Caco-2 (cell line): ENCODE data around the gene THAP4. TPM values are rescaled to one million over a fixed set of nuclear protein-coding genes. Genes with fewer than 3 reads are reported as not detected.

Experiments
- BruUV-seq: library from RNA; stranded (reverse); fragments of 400-500 nt; replicated peaks from 2 replicates; lab custom pipeline; 2021; lab: Mats Ljungman, UMichigan
- CTCF ChIA-PET: fragments of 300-600 bp; sonication (Branson Sonifier 250); formaldehyde crosslinking; loops from one replicate; lab custom pipeline; 2022; ENCODE audit warnings: antibody characterized with exemption; lab: Charles Lee
- POLR2A ChIA-PET: fragments of 300-600 bp; sonication (Branson Sonifier 250); formaldehyde crosslinking; loops from one replicate; lab custom pipeline; 2022; ENCODE audit warnings: antibody characterized with exemption; lab: Charles Lee
- DNase-seq, 2 experiments: peaks; one replicate each; pipeline versions ENCODE4 v3.0.0 to v3.0.0-alpha.2; 2020 to 2022
- H3K27me3 ChIP-seq: replicated peaks from 2 replicates; pipeline ENCODE4 v1.6.0; 2011; ENCODE audit warnings: low read length; ENCODE audit not compliant: control insufficient read depth, insufficient read depth
- H3K36me3 ChIP-seq: 2 replicates; pipeline ENCODE4 v1.5.1; 2011; ENCODE audit warnings: low read length; ENCODE audit not compliant: control insufficient read depth, insufficient read depth
- H3K4me1 ChIP-seq: fragments of 250-450 bp; sonication (Bioruptor Pico); 2 replicates; pipeline ENCODE4 v1.5.1; 2020; ENCODE audit warnings: mild to moderate bottlenecking
- H3K4me3 ChIP-seq: 2 replicates; pipeline ENCODE4 v1.5.1; 2011; ENCODE audit warnings: low read depth, mild to moderate bottlenecking, control low read depth, low read length
- H3K9me3 ChIP-seq: fragments of 250-450 bp; sonication (Bioruptor Pico); 2 replicates; pipeline ENCODE4 v1.5.1; 2020; ENCODE audit warnings: mild to moderate bottlenecking, moderate library complexity
- H3K27ac Mint-ChIP-seq: one replicate; pipeline ENCODE4 v1.8.0; 2022; ENCODE audit warnings: mixed read lengths; ENCODE audit not compliant: unreplicated experiment
- H3K27me3 Mint-ChIP-seq: one replicate; pipeline ENCODE4 v1.8.0; 2022; ENCODE audit warnings: mixed read lengths; ENCODE audit not compliant: insufficient read depth, unreplicated experiment
- H3K36me3 Mint-ChIP-seq: one replicate; pipeline ENCODE4 v1.8.0; 2022; ENCODE audit warnings: mild to moderate bottlenecking, mixed read lengths; ENCODE audit not compliant: insufficient read depth, unreplicated experiment
- H3K4me1 Mint-ChIP-seq: one replicate; pipeline ENCODE4 v1.8.0; 2022; ENCODE audit warnings: low read depth, mixed read lengths; ENCODE audit not compliant: unreplicated experiment
- H3K4me3 Mint-ChIP-seq: one replicate; pipeline ENCODE4 v1.8.0; 2022; ENCODE audit warnings: mild to moderate bottlenecking, moderate library complexity, mixed read lengths; ENCODE audit not compliant: unreplicated experiment
- H3K9me3 Mint-ChIP-seq: one replicate; pipeline ENCODE4 v1.8.0; 2022; ENCODE audit warnings: mixed read lengths; ENCODE audit not compliant: unreplicated experiment
- intact Hi-C: fragments of 100-400 bp; cut with micrococcal nuclease; formaldehyde crosslinking; loops from one replicate; pipeline ENCODE4 v1.10.0; 2022; ENCODE audit not compliant: unreplicated experiment
- total RNA-seq: library from RNA; stranded (reverse); gene quantifications from 2 replicates; pipeline ENCODE4 v1.2.3, GENCODE V29; 2022
- TF ChIP-seq, protein P1 (sequence below), 2 experiments: fragments of 200-600 bp in 1 of 2; IDR thresholded peaks; 1 replicate in 1 of 2; 2 replicates in 1 of 2; pipeline versions ENCODE4 v1.5.1 to v1.8.0; 2011 to 2022; ENCODE audit warnings: antibody characterized with exemption in 1 of 2, control low read depth in 1 of 2, inconsistent platforms in 1 of 2, low read depth in 1 of 2, low read length in 1 of 2, mild to moderate bottlenecking in 1 of 2, moderate library complexity in 1 of 2; ENCODE audit not compliant: insufficient read depth in 1 of 2, severe bottlenecking in 1 of 2, unreplicated experiment in 1 of 2

Gene THAP4
- total RNA-seq, 1 experiment from 2014 or later: 37.2 TPM

DNA sequence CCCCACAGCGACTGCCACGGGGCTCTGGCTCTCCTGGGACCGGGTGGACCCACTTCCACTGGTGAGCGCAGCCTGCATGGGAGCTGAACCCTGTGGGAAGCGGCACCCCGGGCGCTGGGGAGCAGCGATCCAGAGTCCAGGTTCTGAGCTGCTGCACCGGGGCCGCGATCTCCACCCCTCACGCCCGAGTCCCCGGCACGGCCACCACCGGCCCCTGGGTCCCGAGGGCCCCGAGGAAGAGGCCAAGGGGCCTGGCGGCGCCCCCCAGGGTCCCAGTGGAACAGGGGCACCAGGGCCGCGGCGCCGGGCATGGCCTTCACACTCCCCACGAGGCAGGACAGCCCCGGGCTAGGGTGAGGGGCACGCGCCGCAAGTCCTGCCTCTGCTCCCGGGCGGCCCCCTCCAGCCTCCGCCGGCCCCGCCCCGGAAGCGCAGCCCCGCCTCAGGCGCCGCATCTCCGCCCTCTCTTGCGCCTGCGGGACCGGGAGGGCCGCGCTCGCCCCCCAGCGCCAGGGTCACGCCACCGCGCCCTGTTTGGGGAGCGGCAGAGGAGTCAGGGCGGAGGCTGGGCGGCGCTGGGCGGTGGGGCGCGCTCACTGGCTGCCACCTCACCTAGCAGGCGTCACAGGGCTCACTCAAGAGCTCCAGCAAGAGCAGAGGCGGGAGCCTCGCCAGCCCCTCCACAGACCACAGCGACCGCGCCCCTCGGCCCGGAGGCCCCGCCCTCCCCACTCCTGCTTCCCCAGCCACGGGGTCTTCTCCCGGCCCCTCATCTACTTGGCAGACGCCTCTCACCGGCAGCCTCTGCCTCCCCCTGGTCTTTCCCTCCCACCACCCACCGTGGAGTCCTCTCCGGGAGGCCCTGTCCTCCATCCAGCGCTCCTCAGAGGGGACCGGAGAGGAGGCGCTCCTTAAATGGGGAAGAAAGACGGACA, 26.8 kb downstream of the THAP4 start:
- ChIA-PET CTCF (no interaction called here), POLR2A (no interaction called here)
- TF ChIP-seq, protein P1, sequence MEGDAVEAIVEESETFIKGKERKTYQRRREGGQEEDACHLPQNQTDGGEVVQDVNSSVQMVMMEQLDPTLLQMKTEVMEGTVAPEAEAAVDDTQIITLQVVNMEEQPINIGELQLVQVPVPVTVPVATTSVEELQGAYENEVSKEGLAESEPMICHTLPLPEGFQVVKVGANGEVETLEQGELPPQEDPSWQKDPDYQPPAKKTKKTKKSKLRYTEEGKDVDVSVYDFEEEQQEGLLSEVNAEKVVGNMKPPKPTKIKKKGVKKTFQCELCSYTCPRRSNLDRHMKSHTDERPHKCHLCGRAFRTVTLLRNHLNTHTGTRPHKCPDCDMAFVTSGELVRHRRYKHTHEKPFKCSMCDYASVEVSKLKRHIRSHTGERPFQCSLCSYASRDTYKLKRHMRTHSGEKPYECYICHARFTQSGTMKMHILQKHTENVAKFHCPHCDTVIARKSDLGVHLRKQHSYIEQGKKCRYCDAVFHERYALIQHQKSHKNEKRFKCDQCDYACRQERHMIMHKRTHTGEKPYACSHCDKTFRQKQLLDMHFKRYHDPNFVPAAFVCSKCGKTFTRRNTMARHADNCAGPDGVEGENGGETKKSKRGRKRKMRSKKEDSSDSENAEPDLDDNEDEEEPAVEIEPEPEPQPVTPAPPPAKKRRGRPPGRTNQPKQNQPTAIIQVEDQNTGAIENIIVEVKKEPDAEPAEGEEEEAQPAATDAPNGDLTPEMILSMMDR (IDR thresholded peaks at IDR 0.05; ENCODE audit: insufficient read depth in 1 of 2, low read depth in 1 of 2, low read length in 1 of 2, severe bottlenecking in 1 of 2, unreplicated experiment in 1 of 2): no peak
- no peak overlapping the region for H3K4me3 Mint-ChIP-seq
- H3K9me3 Mint-ChIP-seq: no peaks in the 10 kb centered on the region
- H3K4me1 Mint-ChIP-seq: no peaks in the 10 kb centered on the region
- no peaks in the 10 kb centered on the region for H3K27me3 Mint-ChIP-seq
- no peak for DNase-seq
- H3K9me3 ChIP-seq: no peaks in the 10 kb centered on the region
- BruUV-seq: no TSS peak
- H3K36me3 Mint-ChIP-seq: peaks cover 6% of the 10 kb centered on the region
- H3K4me1 ChIP-seq: no peaks in the 10 kb centered on the region
- H3K36me3 ChIP-seq: no peaks in the 10 kb centered on the region
- H3K27me3 ChIP-seq: no peaks in the 10 kb centered on the region
- intact Hi-C loops: no loop called here
- no peak overlapping the region for H3K4me3 ChIP-seq
- no peak overlapping the region for H3K27ac Mint-ChIP-seq

DNA sequence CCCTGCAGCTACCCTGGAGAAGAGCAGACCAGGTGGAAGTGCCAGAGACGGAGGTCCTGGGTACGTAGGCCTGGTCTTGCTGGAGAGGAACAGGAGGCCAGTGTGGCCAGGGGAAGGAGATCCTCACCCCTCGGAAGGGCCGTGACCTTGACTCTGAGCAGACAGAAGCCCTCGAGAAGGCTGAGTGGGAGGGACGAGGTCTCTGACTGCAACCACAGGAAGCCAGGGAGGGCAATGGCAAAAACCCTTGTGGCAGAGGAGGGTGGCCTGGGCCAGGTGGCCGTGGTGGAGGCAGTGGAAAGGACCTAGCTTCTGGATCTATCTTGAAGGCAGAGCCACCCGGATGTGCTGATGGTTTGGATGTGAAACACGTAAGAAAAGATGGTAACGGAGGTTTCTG, 28.1 kb downstream of the THAP4 start:
- TF ChIP-seq, protein P1 (IDR thresholded peaks at IDR 0.05; ENCODE audit: insufficient read depth in 1 of 2, low read depth in 1 of 2, low read length in 1 of 2, severe bottlenecking in 1 of 2, unreplicated experiment in 1 of 2): no peak
- H3K4me3 Mint-ChIP-seq: no peak overlapping the region
- DNase-seq: no peak
- no TSS peak for BruUV-seq
- H3K27ac Mint-ChIP-seq: no peak overlapping the region
- Histone ChIP-seq H3K4me1 (no peaks in the 10 kb centered on the region), H3K36me3 (no peaks in the 10 kb centered on the region), H3K4me3 (no peak overlapping the region), H3K9me3 (no peaks in the 10 kb centered on the region), H3K27me3 (no peaks in the 10 kb centered on the region)
- POLR2A ChIA-PET: no interaction called here
- peaks cover 6% of the 10 kb centered on the region for H3K36me3 Mint-ChIP-seq
- no peaks in the 10 kb centered on the region for H3K9me3 Mint-ChIP-seq
- no peaks in the 10 kb centered on the region for H3K27me3 Mint-ChIP-seq
- H3K4me1 Mint-ChIP-seq: no peaks in the 10 kb centered on the region
- CTCF ChIA-PET: no interaction called here
- intact Hi-C loops: no loop called here

DNA sequence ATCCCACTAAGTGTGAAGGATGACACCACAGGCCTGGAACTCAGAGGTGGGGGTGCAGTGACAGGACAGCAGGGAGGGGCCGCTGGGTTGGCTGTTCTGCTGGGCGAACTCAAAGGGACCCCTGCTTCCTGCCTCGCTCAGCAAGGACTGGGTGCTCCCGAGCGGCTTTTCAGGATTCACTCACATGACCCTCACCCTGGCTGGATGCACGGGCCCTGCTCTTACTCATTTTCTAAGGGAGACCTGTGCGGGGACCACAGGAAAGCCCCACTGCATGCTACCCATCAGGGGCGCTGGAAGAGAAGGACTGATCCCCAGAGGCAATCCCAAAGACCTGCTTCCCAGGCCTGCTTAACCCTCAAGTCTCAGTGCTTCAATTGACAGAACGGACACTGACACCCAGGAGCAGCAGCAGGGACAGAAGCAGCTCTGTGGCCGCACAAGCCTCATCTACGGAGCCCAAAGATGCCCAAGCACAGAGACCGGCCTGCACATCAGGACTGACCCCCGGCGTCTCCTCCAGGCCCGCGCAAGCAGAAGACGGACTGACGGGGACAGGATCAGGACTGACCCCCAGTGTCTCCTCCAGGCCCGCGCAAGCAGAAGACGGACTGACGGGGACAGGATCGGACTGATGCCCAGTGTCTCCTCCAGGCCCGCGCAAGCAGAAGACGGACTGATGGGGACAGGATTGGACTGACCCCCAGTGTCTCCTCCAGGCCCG, 29.6 kb downstream of the THAP4 start:
- Histone ChIP-seq H3K4me3 (no peak overlapping the region), H3K9me3 (no peaks in the 10 kb centered on the region), H3K4me1 (no peaks in the 10 kb centered on the region), H3K27me3 (no peaks in the 10 kb centered on the region), H3K36me3 (no peaks in the 10 kb centered on the region)
- DNase-seq: no peak
- no peaks in the 10 kb centered on the region for H3K4me1 Mint-ChIP-seq
- POLR2A ChIA-PET: no interaction called here
- no TSS peak for BruUV-seq
- peaks cover 17% of the 10 kb centered on the region for H3K36me3 Mint-ChIP-seq
- no peaks in the 10 kb centered on the region for H3K27me3 Mint-ChIP-seq
- H3K4me3 Mint-ChIP-seq: no peak overlapping the region
- H3K27ac Mint-ChIP-seq: no peak overlapping the region
- no peaks in the 10 kb centered on the region for H3K9me3 Mint-ChIP-seq
- CTCF ChIA-PET: no interaction called here
- TF ChIP-seq, protein P1 (IDR thresholded peaks at IDR 0.05; ENCODE audit: insufficient read depth in 1 of 2, low read depth in 1 of 2, low read length in 1 of 2, severe bottlenecking in 1 of 2, unreplicated experiment in 1 of 2): no peak
- intact Hi-C loops: no loop called here
